ENCODE measurements around the gene FAM72A.
"Not testable (repeated sequence)": the region's sequence is repeated elsewhere in the genome, so short reads cannot be mapped to it uniquely, and the experiment has no call there.

Gene FAM72A

GRCh38 chr1:206182368-206183317 lies 20.0 kb downstream of the FAM72A start:
- not testable (repeated sequence) for H3K9me3 ChIP-seq (replicated peaks; ENCODE audit: insufficient read depth, low read length); H3K9me2 ChIP-seq (replicated peaks; ENCODE audit: insufficient read depth, low read length); H3K27me3 ChIP-seq (replicated peaks; ENCODE audit: insufficient read depth, low read length); H2AFZ ChIP-seq (ENCODE audit: low read length); H3K4me1 ChIP-seq (ENCODE audit: low read length); H3F3A ChIP-seq (ENCODE audit: insufficient read depth, low read length); H3K27ac ChIP-seq (ENCODE audit: low read length); H3K36me3 ChIP-seq (replicated peaks; ENCODE audit: insufficient read depth, low read length); H3K79me2 ChIP-seq (ENCODE audit: low read length); H3K4me3 ChIP-seq (ENCODE audit: low read length); H3K9ac ChIP-seq (ENCODE audit: low read length); H4K20me1 ChIP-seq (ENCODE audit: insufficient read depth, low read length); DNase-seq; H3K4me2 ChIP-seq (ENCODE audit: low read depth, low read length)

GRCh38 chr1:206179666-206180065 lies 23.0 kb downstream of the FAM72A start:
- not testable (repeated sequence) for H3K4me1 ChIP-seq (ENCODE audit: low read length); H3K9me3 ChIP-seq (replicated peaks; ENCODE audit: insufficient read depth, low read length); H3K9me2 ChIP-seq (replicated peaks; ENCODE audit: insufficient read depth, low read length); DNase-seq; H3F3A ChIP-seq (ENCODE audit: insufficient read depth, low read length); H3K4me3 ChIP-seq (ENCODE audit: low read length); H2AFZ ChIP-seq (ENCODE audit: low read length); H3K79me2 ChIP-seq (ENCODE audit: low read length); H3K9ac ChIP-seq (ENCODE audit: low read length); H4K20me1 ChIP-seq (ENCODE audit: insufficient read depth, low read length); H3K27ac ChIP-seq (ENCODE audit: low read length); H3K4me2 ChIP-seq (ENCODE audit: low read depth, low read length); H3K27me3 ChIP-seq (replicated peaks; ENCODE audit: insufficient read depth, low read length); H3K36me3 ChIP-seq (replicated peaks; ENCODE audit: insufficient read depth, low read length)

- not testable (repeated sequence) for H3K4me2 ChIP-seq (ENCODE audit: low read depth, low read length); H3K4me1 ChIP-seq (ENCODE audit: low read length); H3K27ac ChIP-seq (ENCODE audit: low read length); H3K79me2 ChIP-seq (ENCODE audit: low read length); H3F3A ChIP-seq (ENCODE audit: insufficient read depth, low read length); DNase-seq; H4K20me1 ChIP-seq (ENCODE audit: insufficient read depth, low read length); H3K36me3 ChIP-seq (replicated peaks; ENCODE audit: insufficient read depth, low read length); H3K9me2 ChIP-seq (replicated peaks; ENCODE audit: insufficient read depth, low read length); H3K27me3 ChIP-seq (replicated peaks; ENCODE audit: insufficient read depth, low read length); H3K9ac ChIP-seq (ENCODE audit: low read length); H3K4me3 ChIP-seq (ENCODE audit: low read length); H3K9me3 ChIP-seq (replicated peaks; ENCODE audit: insufficient read depth, low read length); H2AFZ ChIP-seq (ENCODE audit: low read length)
These were observed 24.3 kb downstream of the FAM72A start for GRCh38 chr1:206178061-206178989.

- not testable (repeated sequence) for H3K4me3 ChIP-seq (ENCODE audit: low read length); H4K20me1 ChIP-seq (ENCODE audit: insufficient read depth, low read length); H3K9me3 ChIP-seq (replicated peaks; ENCODE audit: insufficient read depth, low read length); H3K36me3 ChIP-seq (replicated peaks; ENCODE audit: insufficient read depth, low read length); H3K4me1 ChIP-seq (ENCODE audit: low read length); H3K9ac ChIP-seq (ENCODE audit: low read length); H3K79me2 ChIP-seq (ENCODE audit: low read length); DNase-seq; H3K27ac ChIP-seq (ENCODE audit: low read length); H3K4me2 ChIP-seq (ENCODE audit: low read depth, low read length); H3F3A ChIP-seq (ENCODE audit: insufficient read depth, low read length); H3K27me3 ChIP-seq (replicated peaks; ENCODE audit: insufficient read depth, low read length); H2AFZ ChIP-seq (ENCODE audit: low read length); H3K9me2 ChIP-seq (replicated peaks; ENCODE audit: insufficient read depth, low read length)
These were observed 26.5 kb downstream of the FAM72A start for GRCh38 chr1:206176114-206176502.

GRCh38 chr1:206175459-206176113 lies 27.1 kb downstream of the FAM72A start:
- not testable (repeated sequence) for H3K4me3 ChIP-seq (ENCODE audit: low read length); H3K9me3 ChIP-seq (replicated peaks; ENCODE audit: insufficient read depth, low read length); H3K36me3 ChIP-seq (replicated peaks; ENCODE audit: insufficient read depth, low read length); H3K9me2 ChIP-seq (replicated peaks; ENCODE audit: insufficient read depth, low read length); H3K27me3 ChIP-seq (replicated peaks; ENCODE audit: insufficient read depth, low read length); H3K4me2 ChIP-seq (ENCODE audit: low read depth, low read length); H3K4me1 ChIP-seq (ENCODE audit: low read length); H3K9ac ChIP-seq (ENCODE audit: low read length); H2AFZ ChIP-seq (ENCODE audit: low read length); H3K79me2 ChIP-seq (ENCODE audit: low read length); H3K27ac ChIP-seq (ENCODE audit: low read length); H4K20me1 ChIP-seq (ENCODE audit: insufficient read depth, low read length); H3F3A ChIP-seq (ENCODE audit: insufficient read depth, low read length)
- DNase-seq, result peak; percentile 2

- H3K27ac ChIP-seq (ENCODE audit: low read length); H3F3A ChIP-seq (ENCODE audit: insufficient read depth, low read length); H3K4me2 ChIP-seq (ENCODE audit: low read depth, low read length); H3K9ac ChIP-seq (ENCODE audit: low read length); H3K4me1 ChIP-seq (ENCODE audit: low read length); H3K9me3 ChIP-seq (replicated peaks; ENCODE audit: insufficient read depth, low read length); H3K36me3 ChIP-seq (replicated peaks; ENCODE audit: insufficient read depth, low read length); H2AFZ ChIP-seq (ENCODE audit: low read length); H4K20me1 ChIP-seq (ENCODE audit: insufficient read depth, low read length); H3K27me3 ChIP-seq (replicated peaks; ENCODE audit: insufficient read depth, low read length); H3K79me2 ChIP-seq (ENCODE audit: low read length); H3K9me2 ChIP-seq (replicated peaks; ENCODE audit: insufficient read depth, low read length); H3K4me3 ChIP-seq (ENCODE audit: low read length): not testable (repeated sequence)
- peak; percentile 2 for DNase-seq
These were observed 28.3 kb downstream of the FAM72A start for GRCh38 chr1:206174182-206174868.

- H3K9me2 ChIP-seq (replicated peaks; ENCODE audit: insufficient read depth, low read length); H3K79me2 ChIP-seq (ENCODE audit: low read length); H2AFZ ChIP-seq (ENCODE audit: low read length); H3K9me3 ChIP-seq (replicated peaks; ENCODE audit: insufficient read depth, low read length); H3K36me3 ChIP-seq (replicated peaks; ENCODE audit: insufficient read depth, low read length); H3K27me3 ChIP-seq (replicated peaks; ENCODE audit: insufficient read depth, low read length); H3K9ac ChIP-seq (ENCODE audit: low read length); H3K4me1 ChIP-seq (ENCODE audit: low read length); H3F3A ChIP-seq (ENCODE audit: insufficient read depth, low read length); H3K27ac ChIP-seq (ENCODE audit: low read length); DNase-seq; H4K20me1 ChIP-seq (ENCODE audit: insufficient read depth, low read length); H3K4me3 ChIP-seq (ENCODE audit: low read length); H3K4me2 ChIP-seq (ENCODE audit: low read depth, low read length): not testable (repeated sequence)
These were observed 29.4 kb downstream of the FAM72A start for GRCh38 chr1:206173110-206173719.

Measured in MM.1S (cell line).